GM12892 (cell line): ENCODE results near the gene ASB15.

Experiments used
- POLR2A ChIP-seq: IDR thresholded peaks from 2 replicates; pipeline ENCODE4 v1.6.1; 2011; ENCODE audit warnings: low read depth, low read length, control low read depth
- POLR2AphosphoS5 ChIP-seq: IDR thresholded peaks from 2 replicates; pipeline ENCODE4 v1.6.1; 2011; ENCODE audit warnings: low read depth, low read length, control low read depth

DNA sequence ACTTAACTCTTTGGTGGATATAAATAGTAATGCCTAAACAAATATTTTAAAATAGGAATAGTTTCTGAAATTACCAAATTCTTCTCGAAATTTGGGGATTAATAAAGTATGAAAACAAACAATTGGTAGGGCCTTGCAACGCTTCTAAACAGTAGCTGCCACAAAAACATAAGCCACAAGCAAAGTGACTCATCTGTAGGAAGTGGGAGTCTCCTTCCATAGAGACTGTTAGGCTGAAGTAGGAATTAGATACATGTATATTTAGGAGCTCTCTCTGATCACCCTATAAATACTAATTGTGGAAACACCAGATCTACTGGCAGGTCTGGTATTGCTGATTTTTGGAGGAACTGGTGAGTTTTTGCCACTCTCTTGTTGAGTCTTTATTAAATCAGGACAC is 48.3 kb downstream of the ASB15 start:
- no peak for TF ChIP-seq POLR2A
- TF ChIP-seq POLR2AphosphoS5, result no peak
